ENCODE results near the gene ACKR3.

- TF ChIP-seq CTCF (IDR thresholded peaks at IDR 0.05) (no peak), POLR2A (IDR thresholded peaks at IDR 0.05) (no peak)
Measured at GRCh38 chr2:236552581-236553363, 16.9 kb upstream of the ACKR3 start.

Measured in testis (tissue), 2 donors.